Measurements from ENCODE around the gene HNRNPA0.

The HNRNPA0 gene

DNA sequence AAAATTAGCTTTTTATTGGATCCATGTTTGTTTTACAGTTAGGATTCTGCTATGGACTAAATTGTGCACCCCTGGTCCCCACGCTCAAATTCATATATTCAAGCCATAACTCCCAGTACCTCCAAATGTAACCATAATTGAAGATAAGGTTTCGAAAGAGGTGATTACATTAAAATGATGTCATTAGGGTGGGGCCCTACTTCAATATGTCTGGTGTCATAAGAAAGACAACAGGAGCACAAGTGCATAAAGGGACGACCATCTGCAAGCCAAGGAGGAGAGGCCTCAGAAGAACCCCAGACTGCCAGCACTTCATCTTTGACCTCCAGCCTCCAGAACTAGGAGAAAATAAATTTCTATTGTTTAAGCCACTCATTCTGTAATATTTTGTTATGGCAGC, 7.4 kb upstream of the HNRNPA0 start:
- TF ChIP-seq, protein P1, sequence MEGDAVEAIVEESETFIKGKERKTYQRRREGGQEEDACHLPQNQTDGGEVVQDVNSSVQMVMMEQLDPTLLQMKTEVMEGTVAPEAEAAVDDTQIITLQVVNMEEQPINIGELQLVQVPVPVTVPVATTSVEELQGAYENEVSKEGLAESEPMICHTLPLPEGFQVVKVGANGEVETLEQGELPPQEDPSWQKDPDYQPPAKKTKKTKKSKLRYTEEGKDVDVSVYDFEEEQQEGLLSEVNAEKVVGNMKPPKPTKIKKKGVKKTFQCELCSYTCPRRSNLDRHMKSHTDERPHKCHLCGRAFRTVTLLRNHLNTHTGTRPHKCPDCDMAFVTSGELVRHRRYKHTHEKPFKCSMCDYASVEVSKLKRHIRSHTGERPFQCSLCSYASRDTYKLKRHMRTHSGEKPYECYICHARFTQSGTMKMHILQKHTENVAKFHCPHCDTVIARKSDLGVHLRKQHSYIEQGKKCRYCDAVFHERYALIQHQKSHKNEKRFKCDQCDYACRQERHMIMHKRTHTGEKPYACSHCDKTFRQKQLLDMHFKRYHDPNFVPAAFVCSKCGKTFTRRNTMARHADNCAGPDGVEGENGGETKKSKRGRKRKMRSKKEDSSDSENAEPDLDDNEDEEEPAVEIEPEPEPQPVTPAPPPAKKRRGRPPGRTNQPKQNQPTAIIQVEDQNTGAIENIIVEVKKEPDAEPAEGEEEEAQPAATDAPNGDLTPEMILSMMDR (IDR thresholded peaks at IDR 0.05; ENCODE audit: extremely low read depth, insufficient read depth, missing control alignments): no peak
- no peak for DNase-seq (ENCODE audit: low spot score)
- in situ Hi-C loops (cut with MboI; ENCODE audit: low pct_unique_long_range_greater_than_20kb, low sequenced_read_pairs, unreplicated experiment): no loop called here

DNA sequence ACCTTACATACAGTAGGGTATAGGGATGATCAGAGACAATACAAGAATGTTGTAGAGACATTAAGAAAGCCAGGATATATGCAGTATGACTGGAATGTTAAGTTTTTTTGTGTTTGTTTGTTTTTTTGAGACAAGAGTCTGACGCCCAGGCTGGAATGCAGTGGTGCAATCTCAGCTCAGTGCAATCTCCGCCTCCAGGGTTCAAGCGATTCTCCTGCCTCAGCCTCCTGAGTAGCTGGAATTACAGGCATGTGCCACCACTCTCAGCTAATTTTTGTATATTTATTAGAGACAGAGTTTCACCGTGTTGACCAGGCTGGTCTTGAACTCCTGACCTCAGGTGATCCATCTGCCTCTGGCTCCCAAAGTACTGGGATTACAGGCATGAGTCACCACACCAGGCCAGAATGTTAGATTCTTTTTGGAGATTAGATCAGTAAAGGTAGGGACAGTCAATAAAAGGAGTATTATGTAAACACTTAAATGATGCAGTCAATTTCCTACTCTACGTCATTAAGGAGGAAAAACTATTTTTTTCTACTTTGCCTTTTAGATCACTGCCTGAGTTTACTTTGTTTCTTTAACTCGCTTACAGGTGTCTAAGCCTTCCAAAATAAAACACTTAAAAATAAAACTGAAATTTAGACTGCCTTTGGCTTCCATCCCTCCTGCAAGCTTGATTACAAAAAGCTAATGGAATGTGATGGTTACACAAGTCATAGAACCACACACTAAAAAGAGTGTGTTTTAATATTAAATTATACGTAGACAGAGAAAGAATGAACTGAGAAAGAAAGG, 6.8 kb upstream of the HNRNPA0 start:
- TF ChIP-seq, protein P1 (IDR thresholded peaks at IDR 0.05; ENCODE audit: extremely low read depth, insufficient read depth, missing control alignments): no peak
- in situ Hi-C loops (cut with MboI; ENCODE audit: low pct_unique_long_range_greater_than_20kb, low sequenced_read_pairs, unreplicated experiment): no loop called here
- DNase-seq (ENCODE audit: low spot score): no peak

DNA sequence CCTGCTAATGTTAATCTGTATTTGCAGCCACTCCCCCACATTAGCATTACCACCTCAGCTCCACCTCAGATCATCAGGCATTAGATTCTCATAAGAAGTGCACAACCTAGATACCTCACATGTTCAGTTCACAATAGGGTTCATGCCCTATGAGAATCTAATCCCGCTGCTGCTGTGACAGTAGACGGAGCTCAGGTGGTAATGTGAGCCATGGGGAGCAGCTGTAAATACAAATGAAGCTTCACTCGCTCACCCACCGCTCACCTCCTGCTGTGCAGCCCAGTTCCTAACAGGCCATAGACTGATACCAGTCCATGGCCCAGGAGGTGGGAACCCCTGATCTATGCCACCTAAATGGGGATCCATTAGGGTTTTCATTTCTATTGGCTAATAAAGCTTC, 6.1 kb upstream of the HNRNPA0 start:
- TF ChIP-seq, protein P1 (IDR thresholded peaks at IDR 0.05; ENCODE audit: extremely low read depth, insufficient read depth, missing control alignments): no peak
- no peak for DNase-seq (ENCODE audit: low spot score)
- in situ Hi-C loops (cut with MboI; ENCODE audit: low pct_unique_long_range_greater_than_20kb, low sequenced_read_pairs, unreplicated experiment): no loop called here

- TF ChIP-seq, protein P1 (IDR thresholded peaks at IDR 0.05; ENCODE audit: extremely low read depth, insufficient read depth, missing control alignments): no peak
- in situ Hi-C loops (cut with MboI; ENCODE audit: low pct_unique_long_range_greater_than_20kb, low sequenced_read_pairs, unreplicated experiment): no loop called here
These were observed 4.6 kb upstream of the HNRNPA0 start for GRCh38 chr5:137758715-137759306.

DNA sequence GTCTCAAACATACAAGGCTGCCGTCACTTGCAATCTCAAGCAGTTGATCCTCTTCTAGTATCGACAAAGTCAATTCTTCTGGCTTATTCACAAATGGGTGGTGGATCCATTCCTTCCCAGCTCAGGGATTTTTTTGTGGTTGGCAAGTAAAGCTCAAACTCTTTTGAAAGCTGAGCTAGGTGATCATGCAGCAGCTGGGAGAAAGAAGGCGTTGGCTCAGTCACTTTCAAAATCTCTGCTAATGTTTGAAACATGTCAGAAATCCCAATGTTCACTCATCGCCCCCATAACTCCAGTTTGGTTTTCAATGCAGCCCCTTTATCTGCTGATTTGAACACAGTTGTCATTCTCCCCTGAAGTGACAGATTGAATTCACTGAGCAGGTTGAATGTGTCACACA, 4.0 kb upstream of the HNRNPA0 start:
- TF ChIP-seq, protein P1 (IDR thresholded peaks at IDR 0.05; ENCODE audit: extremely low read depth, insufficient read depth, missing control alignments): no peak
- in situ Hi-C loops (cut with MboI; ENCODE audit: low pct_unique_long_range_greater_than_20kb, low sequenced_read_pairs, unreplicated experiment): no loop called here

More at GRCh38 chr5:137758715-137759306, 4.6 kb upstream of the HNRNPA0 start:
- no peak for DNase-seq (ENCODE audit: low spot score)

DNA sequence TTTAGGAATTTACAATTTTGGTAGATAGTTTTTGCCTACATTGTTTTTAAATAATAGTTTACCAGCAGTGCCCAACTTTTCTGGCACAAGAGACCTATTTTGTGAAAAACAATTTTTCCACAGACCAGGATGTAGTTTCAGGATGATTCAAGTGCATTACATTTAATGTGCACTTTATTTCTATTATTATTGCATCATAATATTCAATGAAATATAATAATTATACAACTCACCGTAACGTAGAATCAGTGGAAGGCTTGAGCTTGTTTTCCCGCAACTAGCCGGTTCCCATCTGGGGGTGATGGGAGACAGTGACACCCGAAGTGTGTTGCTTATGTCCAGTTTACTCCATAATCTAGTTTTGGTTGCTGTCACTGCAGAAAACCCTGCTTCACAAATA, 3.5 kb upstream of the HNRNPA0 start:
- no peak for DNase-seq (ENCODE audit: low spot score)
- in situ Hi-C loops (cut with MboI; ENCODE audit: low pct_unique_long_range_greater_than_20kb, low sequenced_read_pairs, unreplicated experiment): no loop called here
- TF ChIP-seq, protein P1 (IDR thresholded peaks at IDR 0.05; ENCODE audit: extremely low read depth, insufficient read depth, missing control alignments): no peak

More for the DNA sequence above, 4.0 kb upstream of the HNRNPA0 start:
- DNase-seq (ENCODE audit: low spot score): no peak

Measured in GM13977 (cell line).